NCI-H2227 (cell line): ENCODE data around the gene CAB39L.
"Not testable (repeated sequence)": the region's sequence is repeated elsewhere in the genome, so short reads cannot be mapped to it uniquely, and the experiment has no call there.

Experiments
- DNase-seq: peaks from one replicate; lab custom pipeline; 2025; ENCODE audit not compliant: unreplicated experiment; lab: John Stamatoyannopoulos, UW

Gene CAB39L

DNA sequence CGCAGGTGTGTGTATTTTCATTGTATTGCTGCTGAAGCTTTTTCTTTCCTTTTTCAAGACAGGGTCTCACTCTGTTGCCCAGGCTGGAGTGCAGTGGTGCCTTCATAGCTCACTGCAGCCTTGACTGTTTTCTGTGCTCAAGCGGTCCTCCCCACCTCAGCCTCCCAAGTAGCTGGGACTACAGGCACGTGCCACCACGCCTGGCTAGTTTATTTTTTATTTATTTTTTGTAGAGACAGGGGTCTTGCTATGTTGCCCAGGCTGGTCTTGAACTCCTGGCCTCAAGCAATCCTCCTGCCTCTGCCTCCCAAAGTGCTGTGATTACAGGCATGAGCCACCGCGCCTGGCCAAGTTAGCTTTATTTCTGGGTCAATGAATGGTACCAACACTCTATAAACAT, 149.1 kb downstream of the CAB39L start:
- not testable (repeated sequence) for DNase-seq

- peak; percentile 67 for DNase-seq
Measured at GRCh38 chr13:49292742-49293486, 150.9 kb downstream of the CAB39L start.

DNA sequence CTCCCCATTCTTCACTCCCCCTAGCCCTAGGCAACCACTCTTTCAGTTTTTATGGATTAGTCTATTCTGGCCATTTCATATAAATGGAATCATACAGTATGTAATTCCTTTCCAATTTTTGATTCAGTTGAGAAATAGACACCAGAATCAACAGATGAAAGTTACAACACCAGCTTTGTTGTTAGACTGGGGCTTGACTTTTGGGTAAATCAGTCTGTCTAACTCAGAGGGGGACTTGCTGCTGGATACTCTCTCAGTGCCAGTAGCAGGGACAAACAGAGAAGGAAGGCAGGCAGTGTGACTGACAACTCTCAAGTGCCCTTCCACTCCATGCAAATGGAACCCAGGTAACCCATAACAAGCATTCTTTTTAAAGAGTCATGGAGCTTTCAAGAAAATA, 155.4 kb downstream of the CAB39L start:
- DNase-seq, result no peak

GRCh38 chr13:49287995-49288394, 155.9 kb downstream of the CAB39L start:
- DNase-seq, result no peak

GRCh38 chr13:49279885-49280284, 164.0 kb downstream of the CAB39L start:
- no peak for DNase-seq

DNA sequence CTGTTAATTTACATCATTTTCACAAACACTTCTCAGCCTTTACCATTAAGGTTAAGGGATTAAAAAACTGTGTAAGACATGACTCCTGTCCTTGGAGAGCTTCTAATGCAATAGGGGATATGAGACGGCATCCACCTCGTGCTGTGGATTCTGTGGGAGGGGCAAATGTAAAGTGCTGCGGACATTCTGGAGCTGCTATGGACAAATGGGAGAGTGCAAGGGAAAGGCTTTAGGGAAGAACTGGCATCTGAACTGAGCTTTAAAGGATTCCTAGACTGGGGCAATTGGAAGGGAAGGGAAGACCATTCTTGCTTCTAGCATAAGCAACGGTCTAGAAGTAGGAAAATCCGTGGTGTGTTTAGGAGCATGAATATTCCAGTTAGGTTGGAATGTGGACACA, 164.8 kb downstream of the CAB39L start:
- no peak for DNase-seq

DNA sequence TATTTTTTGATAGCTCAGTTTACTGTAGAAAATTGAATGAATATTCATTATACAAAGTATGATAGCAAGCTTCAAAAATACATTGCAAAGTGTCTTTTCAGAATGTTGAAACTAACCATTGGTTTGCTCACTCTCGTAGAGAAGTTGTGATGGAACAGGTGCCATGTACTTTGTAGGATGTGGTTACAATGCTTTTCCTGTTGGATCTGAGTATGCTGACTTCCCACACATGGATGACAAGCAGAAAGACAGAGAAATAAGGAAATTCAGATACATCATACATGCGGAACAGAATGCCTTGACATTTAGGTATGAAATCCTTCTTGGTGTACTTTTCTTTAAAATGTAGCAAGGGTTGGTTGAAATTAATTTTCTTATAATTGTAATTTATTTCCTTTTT, 165.7 kb downstream of the CAB39L start:
- no peak for DNase-seq

GRCh38 chr13:49272296-49272695, 171.6 kb downstream of the CAB39L start:
- DNase-seq, result no peak

DNA sequence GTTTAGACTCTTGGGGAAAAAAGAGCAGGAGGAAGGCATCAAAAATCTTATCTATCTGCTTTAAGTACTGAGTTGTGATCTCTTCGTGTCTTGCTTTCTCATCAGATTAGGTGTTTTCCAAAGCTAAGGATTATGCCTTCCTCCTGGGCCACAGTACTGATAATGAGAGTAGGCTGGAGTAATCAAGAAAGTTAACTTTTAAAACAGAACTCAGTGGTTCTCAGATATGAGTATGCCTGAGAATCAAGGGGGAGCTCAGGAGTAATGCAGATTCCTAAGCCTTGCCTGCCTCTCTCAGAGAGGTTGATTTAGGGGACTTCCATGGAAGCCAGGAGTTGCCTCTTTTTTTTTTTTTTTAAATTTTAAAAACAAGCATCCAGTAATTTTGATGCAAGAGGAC, 172.6 kb downstream of the CAB39L start:
- DNase-seq, result no peak

DNA sequence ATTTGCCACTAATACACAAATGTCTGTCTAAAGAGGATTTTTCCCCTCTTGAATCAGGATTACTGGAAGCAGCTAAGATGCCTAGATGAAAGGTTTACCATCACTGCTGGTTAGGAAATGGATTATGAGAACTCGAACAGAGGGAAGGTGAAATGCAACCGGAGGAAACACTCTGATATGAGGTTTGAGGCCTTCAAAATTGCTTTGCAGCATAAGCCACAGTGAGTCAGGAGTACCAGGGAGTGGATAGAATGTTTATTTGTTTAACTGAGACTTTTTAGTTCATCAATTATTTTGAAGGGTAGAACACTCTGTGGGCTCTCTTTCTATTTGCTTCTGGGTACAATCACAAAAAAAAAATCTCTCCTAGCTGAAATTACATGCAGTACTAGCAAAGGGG, 178.0 kb downstream of the CAB39L start:
- no peak for DNase-seq

DNA sequence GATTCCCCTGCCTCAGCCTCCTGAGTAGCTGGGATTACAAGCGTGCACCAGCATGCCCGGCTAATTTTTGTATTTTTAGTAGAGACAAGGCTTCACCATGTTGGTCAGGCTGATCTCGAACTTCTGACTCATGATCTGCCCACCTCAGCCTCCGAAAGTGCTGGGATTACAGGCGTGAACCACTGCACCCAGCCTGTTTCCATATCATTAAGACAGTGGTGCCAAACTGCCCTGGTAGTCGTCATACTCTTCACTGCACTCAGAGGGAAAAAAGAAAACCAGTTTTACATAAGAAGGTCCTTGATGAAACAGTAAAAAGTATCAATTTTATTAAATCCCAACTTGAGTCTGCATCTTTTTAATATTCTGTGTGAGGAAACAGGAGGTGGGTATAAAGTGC, 181.2 kb downstream of the CAB39L start:
- no peak for DNase-seq

GRCh38 chr13:49259586-49259985, 184.3 kb downstream of the CAB39L start:
- peak; percentile 12 for DNase-seq
